GM12872 (cell line): ENCODE data around the gene C4A.
"Not testable (repeated sequence)": the region's sequence is repeated elsewhere in the genome, so short reads cannot be mapped to it uniquely, and the experiment has no call there.

Experiments
- CTCF ChIP-seq: IDR thresholded peaks from 3 replicates; pipeline ENCODE4 v1.5.1; 2011; ENCODE audit warnings: low read depth, mild to moderate bottlenecking, low read length, moderate library complexity; ENCODE audit not compliant: insufficient read depth

The C4A gene

GRCh38 chr6:31978831-31979230, 3.0 kb upstream of the C4A start:
- no peak for TF ChIP-seq CTCF

- no peak for TF ChIP-seq CTCF
Observed at GRCh38 chr6:31979238-31979898, 2.5 kb upstream of the C4A start.

- not testable (repeated sequence) for TF ChIP-seq CTCF
Observed at GRCh38 chr6:32014547-32014946, 32.7 kb downstream of the C4A start, which contains the start of gene C4B. C4B (plus strand) TSS chr6:32014795; CDS start chr6:32014846, 51 bp downstream.

- TF ChIP-seq CTCF: not testable (repeated sequence)
Observed at GRCh38 chr6:32037598-32038524, 56.0 kb downstream of the C4A start, which contains the start of gene CYP21A2. CYP21A2 (plus strand) TSS chr6:32038415; CDS start chr6:32038423, 8 bp downstream.

- TF ChIP-seq CTCF: no peak
Observed at GRCh38 chr6:32045811-32046449, 64.1 kb downstream of the C4A start.

- no peak for TF ChIP-seq CTCF
Observed at GRCh38 chr6:32046450-32047083, 64.7 kb downstream of the C4A start.
